NOMO-1 treated with dmso at 0.1 percent for 144 hours (cell line): ENCODE measurements around the gene SLC8B1.

Experiments used
- DNase-seq: peaks from one replicate; lab custom pipeline; 2025; ENCODE audit not compliant: unreplicated experiment; lab: John Stamatoyannopoulos, UW

The SLC8B1 gene

DNA sequence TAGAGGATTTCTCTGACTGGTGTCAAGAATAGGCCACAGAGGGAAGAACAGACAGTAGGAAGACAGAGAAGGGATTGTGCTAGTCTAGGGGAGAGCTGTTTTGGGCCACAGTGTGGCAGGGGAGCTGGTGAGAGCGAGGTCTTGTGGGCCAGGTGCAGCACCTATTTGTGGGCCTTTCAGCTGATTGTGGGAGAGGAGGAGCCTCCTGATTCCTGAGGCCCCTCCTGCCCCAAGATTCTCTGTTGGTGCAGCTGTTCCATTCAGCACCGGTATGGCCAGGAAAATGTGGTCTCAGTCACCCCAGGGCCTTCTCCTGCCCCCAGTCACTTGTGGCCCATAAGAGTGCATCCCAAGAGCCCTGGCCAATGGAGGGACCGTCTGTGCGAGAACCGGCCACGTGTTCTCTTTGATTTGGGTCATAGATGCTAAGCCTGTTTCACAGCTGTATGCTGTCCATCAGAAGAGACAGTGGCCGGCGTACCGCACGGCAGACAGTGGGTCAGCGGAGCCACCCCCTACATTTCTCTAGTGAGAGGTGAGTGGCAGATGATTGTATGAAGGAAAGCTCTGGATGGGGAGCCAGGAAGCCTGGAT, 86.0 kb downstream of the SLC8B1 start:
- no peak for DNase-seq
